ENCODE measurements around the gene CAD.

Gene CAD

GRCh38 chr2:27199241-27199640 is 17.9 kb upstream of the CAD start:
- no peak for DNase-seq

DNA sequence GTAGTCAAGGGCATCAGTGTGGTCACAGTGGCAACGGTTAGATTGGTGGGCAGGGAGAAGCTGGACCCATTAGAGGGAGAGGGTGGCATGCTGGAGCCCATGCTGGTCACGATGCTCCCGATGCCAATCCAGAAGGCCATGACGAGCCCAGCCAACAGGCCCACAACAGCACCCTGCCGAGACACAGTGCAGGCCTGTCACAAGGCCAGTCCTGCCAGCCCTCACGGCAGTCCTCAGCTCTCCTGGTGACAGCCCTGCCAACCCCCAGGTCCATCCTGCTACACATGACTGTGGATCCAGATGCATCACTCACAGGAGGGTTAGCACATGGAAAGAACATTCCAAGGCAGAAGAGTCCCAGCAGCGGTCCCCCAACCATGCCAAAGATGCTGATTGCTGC is 15.5 kb upstream of the CAD start:
- no peak for DNase-seq

GRCh38 chr2:27202854-27203253 is 14.3 kb upstream of the CAD start:
- no peak for DNase-seq

DNA sequence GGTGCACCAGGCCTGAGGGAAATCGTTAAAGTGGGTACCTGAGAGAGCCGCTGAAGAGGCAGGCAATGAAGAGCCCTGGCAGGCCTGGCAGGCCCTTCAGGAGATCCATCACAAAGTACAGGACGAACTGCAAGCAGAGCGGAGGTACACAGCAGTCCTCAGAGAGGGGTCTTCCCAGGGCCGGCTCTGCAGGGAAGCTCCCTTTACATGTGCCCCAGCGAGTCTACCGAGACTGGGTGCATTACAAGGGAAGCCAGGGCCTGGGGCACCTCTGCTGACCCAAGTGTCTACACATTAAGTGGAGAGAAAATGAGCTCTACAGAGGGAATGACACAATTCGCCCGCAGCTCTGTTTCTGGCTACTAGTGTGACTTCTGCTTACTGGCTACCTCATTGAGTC is 13.4 kb upstream of the CAD start:
- no peak for DNase-seq

DNA sequence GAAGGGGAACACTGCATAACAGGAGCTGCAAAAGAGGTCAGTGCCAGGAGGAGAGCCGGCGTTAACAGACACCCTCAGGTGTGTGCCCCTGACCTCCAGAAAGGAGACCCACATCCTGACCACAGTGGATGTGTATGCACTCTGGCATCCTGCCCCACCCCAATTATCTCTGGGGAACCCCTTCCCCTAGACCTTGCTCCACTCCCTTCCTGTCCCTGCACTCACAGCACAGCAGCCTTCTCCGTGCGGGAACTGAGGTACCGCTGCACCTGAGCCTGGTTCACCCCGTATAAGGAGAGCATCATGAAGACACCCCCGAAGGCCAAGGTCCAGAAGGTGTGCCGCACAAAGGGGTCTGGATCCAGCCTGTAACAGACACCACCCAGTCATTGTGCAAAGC is 12.6 kb upstream of the CAD start:
- no peak for DNase-seq

DNA sequence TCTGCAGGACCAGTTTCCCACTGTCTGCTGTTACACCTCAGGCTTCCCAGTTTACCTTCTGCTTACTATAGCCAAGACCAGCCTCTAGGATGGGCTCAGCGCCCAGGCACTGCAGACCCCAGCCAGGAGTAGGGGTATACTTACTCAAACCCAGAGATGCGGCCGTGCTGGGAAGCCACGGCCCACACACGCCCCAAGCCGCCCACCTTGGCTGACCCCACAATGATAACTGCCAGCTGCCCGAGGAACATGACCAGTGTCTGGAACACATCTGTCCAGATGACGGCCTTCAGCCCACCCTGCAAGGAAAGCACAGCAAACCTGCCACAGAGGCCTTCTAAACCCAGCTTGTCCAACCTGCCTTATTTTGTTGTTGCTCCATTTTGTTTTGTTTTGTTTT is 12.0 kb upstream of the CAD start:
- DNase-seq = no peak

- no peak for DNase-seq
Measured at GRCh38 chr2:27206346-27206745, 10.8 kb upstream of the CAD start.

DNA sequence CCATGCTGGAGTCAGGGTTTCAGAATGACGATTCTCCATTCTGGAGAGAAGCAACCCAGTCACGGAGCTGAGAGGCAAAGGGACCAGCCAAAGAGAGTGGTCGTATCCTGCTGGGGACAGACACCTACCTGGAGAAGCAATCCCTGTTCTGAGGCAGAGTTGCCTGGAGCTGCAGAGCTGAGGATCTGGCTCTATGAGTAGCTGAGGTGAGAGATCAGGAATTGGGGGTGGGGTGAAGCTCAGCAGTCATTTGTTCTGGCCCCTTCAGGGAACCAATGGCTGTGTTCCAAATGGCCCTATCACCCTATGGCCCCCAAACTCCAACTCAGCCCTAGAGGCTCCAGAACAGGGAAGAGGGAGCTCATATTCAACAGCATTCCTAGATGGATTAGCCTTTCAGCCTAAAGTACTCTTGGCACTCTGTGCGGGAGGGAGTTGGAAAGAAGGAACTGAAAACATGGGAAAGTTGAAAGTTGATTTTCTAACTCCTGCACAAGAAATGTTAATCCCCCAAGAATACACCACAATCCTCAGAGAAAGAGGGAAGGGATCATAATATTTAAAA is 8.6 kb upstream of the CAD start:
- DNase-seq = no peak

GRCh38 chr2:27209621-27210401 is 7.4 kb upstream of the CAD start:
- no peak for DNase-seq

DNA sequence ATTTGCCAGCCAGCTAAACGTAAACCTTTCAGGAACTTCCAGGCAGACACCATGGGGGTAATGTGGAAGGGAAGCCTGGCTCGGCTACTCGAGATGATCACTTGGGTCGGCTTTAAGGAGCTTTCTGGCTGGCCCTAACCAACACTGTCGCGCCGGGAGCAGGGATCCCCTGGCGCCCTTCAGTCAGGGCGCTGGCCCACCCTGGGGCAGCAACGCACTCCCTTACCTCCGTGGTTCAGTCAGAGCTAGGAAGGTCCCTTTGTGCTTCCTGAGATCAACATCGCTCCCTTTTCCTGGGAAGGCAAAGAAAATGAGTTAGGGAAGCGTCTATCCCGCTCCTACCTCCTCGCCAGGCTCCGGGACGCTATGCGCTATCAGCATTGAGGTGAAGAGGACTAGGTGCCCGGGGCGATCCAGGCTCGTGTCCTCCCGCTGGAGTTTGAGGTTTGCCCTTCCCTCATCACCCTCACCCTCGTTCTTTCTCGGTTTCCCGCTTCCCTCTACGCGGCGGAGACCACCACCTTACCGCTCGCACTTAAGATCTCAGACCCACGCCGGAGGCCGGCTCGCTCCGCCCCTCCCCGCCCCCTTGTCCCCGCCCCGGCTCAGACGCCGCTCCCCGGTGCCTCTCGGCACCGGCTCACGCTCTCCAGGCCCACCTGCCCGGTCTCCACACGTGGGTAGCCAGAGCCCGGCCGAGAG is 5.8 kb upstream of the CAD start:
- no peak for DNase-seq

DNA sequence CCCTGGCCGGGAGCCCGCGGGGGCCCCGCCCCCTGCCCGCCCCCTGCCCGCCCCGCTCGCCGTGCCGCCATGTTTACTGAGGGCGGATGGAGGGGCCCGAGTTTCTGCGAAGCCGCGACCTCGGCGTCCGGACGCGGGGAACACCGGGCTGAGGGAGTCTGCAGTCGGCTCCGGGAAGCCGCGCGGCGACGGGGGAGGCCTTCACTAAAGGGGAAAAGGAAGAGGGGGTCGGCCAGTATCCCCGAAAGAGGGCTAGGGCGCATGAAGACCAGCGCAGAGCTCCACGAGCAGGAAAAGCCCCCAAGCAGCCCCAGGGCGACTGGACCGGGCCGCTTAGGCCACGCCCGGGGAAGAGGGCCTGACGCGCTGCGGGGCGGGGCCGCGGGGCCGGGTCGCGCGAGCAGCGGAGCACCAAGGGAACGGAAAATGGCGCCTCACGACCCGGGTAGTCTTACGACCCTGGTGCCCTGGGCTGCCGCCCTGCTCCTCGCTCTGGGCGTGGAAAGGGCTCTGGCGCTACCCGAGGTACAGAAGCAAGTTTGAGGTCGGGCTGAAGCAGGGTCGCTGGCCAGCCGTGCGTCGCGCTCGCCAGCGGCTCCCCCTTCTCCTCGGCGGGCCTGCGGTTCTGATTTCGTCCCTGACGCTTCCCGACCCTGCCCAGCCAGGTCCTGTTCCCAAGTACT is 5.1 kb upstream of the CAD start, which contains the start of the genes ATRAID and SLC5A6:
Gene ATRAID, plus strand, starts transcription at position 99 of the 683 bp plus-strand sequence. Its CDS starts 328 bp downstream, at position 427.
Gene SLC5A6, minus strand, starts transcription at position 326 of the 683 bp plus-strand sequence. CDS start 4,618 bp downstream, outside the sequence.
- peak; percentile 85 for DNase-seq

DNA sequence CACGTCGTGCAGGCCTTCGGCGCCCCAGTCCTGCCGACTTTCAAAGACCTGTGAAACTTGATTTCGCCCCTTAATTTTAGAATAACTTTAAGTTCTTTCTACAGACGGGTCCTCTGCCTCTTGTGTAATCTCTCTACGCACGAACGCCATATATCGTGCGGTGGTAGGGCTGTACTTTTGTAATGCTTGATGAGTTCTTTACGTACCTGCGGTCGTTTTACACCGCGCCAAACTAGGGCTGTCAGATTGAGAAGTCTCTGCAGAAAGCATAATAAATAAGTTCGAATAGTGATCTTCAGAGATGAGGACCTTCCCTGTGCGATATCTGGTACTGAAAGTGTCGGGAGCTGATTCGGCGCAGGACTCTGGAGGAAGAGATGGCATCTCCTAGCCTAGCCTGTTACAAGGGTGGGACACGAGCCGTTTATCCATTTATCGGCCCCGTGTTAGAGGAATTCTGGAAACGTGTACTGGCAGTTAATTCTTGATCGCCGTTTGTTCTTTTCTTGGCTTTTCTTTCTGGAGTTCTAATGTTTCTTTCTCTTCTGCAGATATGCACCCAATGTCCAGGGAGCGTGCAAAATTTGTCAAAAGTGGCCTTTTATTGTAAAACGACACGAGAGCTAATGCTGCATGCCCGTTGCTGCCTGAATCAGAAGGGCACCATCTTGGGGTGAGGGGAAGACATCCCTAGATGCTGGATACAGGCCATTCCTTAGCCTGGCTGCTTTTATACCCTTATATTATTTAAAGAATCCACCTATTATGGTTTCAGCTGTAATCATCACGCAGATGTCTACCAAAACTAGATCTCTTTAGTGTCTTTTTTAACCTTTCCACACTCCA is 4.3 kb upstream of the CAD start:
- DNase-seq = peak; percentile 39

GRCh38 chr2:27214941-27215340 is 2.2 kb upstream of the CAD start:
- no peak for DNase-seq

GRCh38 chr2:27216416-27217137 is 592 bp upstream of the CAD start:
- DNase-seq = no peak

DNA sequence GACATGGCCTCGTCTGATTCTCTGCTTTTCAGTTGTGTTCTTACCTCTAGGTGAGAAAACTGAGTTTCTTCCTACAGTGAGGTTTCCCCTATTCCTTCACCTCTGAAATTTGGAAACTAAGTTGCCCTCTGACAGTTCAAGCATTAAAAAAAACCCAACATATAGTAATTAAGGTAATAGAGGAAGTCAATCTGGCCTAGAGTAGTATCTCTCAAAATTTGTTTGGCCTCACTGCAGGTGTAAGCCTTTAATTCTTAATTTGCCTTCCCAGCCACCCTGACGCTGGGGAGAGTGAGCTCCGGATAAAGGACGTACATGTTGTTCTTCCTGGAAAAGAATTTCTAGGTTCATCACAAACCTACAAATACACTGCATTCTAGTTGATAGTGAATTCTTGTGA is 1.4 kb downstream of the CAD start:
- no peak for DNase-seq

DNA sequence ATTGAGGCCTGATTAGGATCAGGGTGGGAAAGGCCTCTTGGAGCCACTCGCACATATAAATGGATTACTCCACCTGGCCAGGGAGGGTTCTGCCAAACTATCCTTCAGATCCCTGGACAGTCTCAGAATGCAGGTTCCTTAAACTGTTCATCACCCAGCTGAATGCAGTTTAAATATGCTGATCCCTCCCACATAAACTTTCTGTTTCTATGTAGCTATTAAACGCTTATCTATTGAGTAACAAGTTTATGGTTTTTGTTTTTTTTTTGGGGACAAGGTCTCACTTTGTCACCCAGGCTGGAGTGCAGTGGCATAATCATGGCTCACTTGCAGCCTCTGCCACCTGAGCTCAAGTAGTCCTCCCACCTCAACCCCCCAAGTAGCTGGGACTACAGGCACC is 1.9 kb downstream of the CAD start:
- no peak for DNase-seq

- DNase-seq = no peak
Measured at GRCh38 chr2:27220091-27220490, 2.9 kb downstream of the CAD start.

DNA sequence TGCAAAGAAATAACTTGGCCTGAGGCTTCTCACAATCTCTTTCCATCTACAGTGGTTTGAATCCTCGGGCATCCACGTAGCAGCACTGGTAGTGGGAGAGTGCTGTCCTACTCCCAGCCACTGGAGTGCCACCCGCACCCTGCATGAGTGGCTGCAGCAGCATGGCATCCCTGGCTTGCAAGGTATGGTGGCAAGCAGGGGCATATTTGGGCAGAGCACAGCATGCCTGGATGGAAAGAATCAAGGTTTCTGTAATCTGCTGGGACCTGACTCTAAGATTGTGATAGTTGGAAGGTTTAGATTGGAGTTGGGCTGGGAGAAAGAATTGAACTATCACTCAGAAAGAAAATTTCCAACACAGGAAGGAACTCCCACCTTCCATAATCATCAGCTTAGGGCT is 4.0 kb downstream of the CAD start:
- no peak for DNase-seq

GRCh38 chr2:27222407-27222806 is 5.2 kb downstream of the CAD start:
- DNase-seq = no peak

DNA sequence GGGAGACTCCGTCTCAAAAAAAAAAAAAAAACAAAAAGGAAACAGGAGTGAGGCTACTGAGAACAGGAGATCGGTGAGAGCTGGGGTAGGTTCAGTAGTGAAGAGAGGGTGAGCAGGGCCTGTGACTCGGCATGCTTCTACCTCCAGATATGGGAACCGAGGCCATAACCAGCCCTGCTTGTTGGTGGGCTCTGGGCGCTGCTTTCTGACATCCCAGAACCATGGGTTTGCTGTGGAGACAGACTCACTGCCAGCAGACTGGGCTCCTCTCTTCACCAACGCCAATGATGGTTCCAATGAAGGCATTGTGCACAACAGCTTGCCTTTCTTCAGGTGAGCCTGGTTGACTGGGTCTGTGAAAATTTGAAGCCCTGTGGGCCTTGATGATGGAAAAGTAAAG is 6.2 kb downstream of the CAD start:
- no peak for DNase-seq

- no peak for DNase-seq
Measured at GRCh38 chr2:27225526-27225925, 8.4 kb downstream of the CAD start.

DNA sequence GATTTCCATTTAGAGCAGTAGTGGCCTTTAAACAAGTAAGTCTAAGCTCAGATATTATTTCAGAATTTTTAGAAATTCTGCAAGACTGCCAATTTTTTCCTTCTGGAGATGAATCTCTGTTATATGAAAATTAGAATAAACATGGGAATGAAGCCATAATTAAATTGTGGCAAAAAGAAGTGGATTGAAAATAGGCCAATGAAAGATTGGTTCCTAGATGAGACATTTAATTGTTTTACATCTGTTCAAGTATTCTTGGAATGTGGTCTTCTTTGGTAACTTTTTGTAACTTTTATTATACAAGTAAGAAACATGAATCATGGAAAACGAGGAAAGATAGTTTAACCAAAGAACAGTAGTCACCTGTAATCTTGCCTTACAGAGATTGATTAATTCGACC is 10.3 kb downstream of the CAD start:
- DNase-seq = no peak

All from CD4-positive, alpha-beta T cell treated with Interleukin-4 for 4 hours (primary cell).